Neural progenitor cell (in vitro differentiated cells): ENCODE measurements around the gene PLB1. TPM values are rescaled to one million over a fixed set of nuclear protein-coding genes. Genes with fewer than 3 reads are reported as not detected.

Experiments
- DNase-seq: peaks from one replicate; pipeline ENCODE4 v3.0.0-alpha.2; 2016; ENCODE audit warnings: low spot score
- H2AFZ ChIP-seq: fragments of 200-600 bp; sonication (generic); replicated peaks from 2 replicates; pipeline ENCODE4 v1.6.1; 2016; ENCODE audit warnings: antibody characterized with exemption
- H3F3A ChIP-seq: fragments of 200-600 bp; sonication (generic); 2 replicates; pipeline ENCODE4 v1.6.1; 2016; ENCODE audit warnings: antibody characterized with exemption, low read depth
- H3K27ac ChIP-seq: fragments of 200-600 bp; sonication (generic); 2 replicates; pipeline ENCODE4 v1.5.1; 2016; ENCODE audit warnings: mild to moderate bottlenecking
- H3K27me3 ChIP-seq: fragments of 200-600 bp; sonication (generic); 2 replicates; pipeline ENCODE4 v1.6.1; 2016; ENCODE audit warnings: mild to moderate bottlenecking, moderate library complexity
- H3K36me3 ChIP-seq: fragments of 200-600 bp; sonication (generic); 2 replicates; pipeline ENCODE4 v1.5.1; 2016
- H3K4me1 ChIP-seq: fragments of 200-600 bp; sonication (generic); 2 replicates; pipeline ENCODE4 v1.6.1; 2016; ENCODE audit warnings: mixed run types
- H3K4me2 ChIP-seq: fragments of 200-600 bp; sonication (generic); 2 replicates; pipeline ENCODE4 v1.6.1; 2016
- H3K4me3 ChIP-seq: fragments of 200-600 bp; sonication (generic); 2 replicates; pipeline ENCODE4 v1.5.1; 2016
- H3K79me2 ChIP-seq: fragments of 200-600 bp; sonication (generic); 2 replicates; pipeline ENCODE4 v1.6.1; 2016; ENCODE audit warnings: low read depth
- H3K9ac ChIP-seq: fragments of 200-600 bp; sonication (generic); 2 replicates; pipeline ENCODE4 v1.6.1; 2016
- H3K9me3 ChIP-seq: fragments of 200-600 bp; sonication (generic); 2 replicates; pipeline ENCODE4 v1.5.1; 2016; ENCODE audit warnings: low read depth
- H4K20me1 ChIP-seq: fragments of 200-600 bp; sonication (generic); 2 replicates; pipeline ENCODE4 v1.6.1; 2016; ENCODE audit warnings: low read depth
- H3K27ac Mint-ChIP-seq: 3 replicates; pipeline ENCODE4 v1.8.0; 2021; ENCODE audit warnings: mixed read lengths
- H3K27me3 Mint-ChIP-seq: 2 replicates; pipeline ENCODE4 v1.8.0; 2022; ENCODE audit warnings: low read depth, mild to moderate bottlenecking, inconsistent platforms, moderate library complexity, mixed read lengths; ENCODE audit not compliant: insufficient read depth
- H3K36me3 Mint-ChIP-seq: 3 replicates; pipeline ENCODE4 v1.8.0; 2021; ENCODE audit warnings: mixed read lengths
- H3K4me1 Mint-ChIP-seq: 3 replicates; pipeline ENCODE4 v1.8.0; 2021; ENCODE audit warnings: mixed read lengths
- H3K4me3 Mint-ChIP-seq: 3 replicates; pipeline ENCODE4 v1.8.0; 2021; ENCODE audit warnings: mild to moderate bottlenecking, moderate library complexity, mixed read lengths
- H3K9me3 Mint-ChIP-seq: 3 replicates; pipeline ENCODE4 v1.8.0; 2020; ENCODE audit warnings: mixed read lengths
- EZH2 ChIP-seq: fragments of 200-600 bp; sonication (generic); IDR thresholded peaks from 2 replicates; pipeline ENCODE4 v1.6.1; 2017; ENCODE audit warnings: antibody characterized with exemption, mild to moderate bottlenecking, moderate library complexity
- EZH2phosphoT487 ChIP-seq: fragments of 200-600 bp; sonication (generic); IDR thresholded peaks from 2 replicates; pipeline ENCODE4 v1.6.1; 2017; ENCODE audit warnings: antibody characterized with exemption
- total RNA-seq: library from RNA; depleted of rRNA; stranded (reverse); fragments of >200 nt; gene quantifications from 2 replicates; pipeline ENCODE4 v1.2.3, GENCODE V29; 2015; ENCODE audit warnings: low replicate concordance
- TF ChIP-seq, protein P1 (sequence below): fragments of 200-600 bp; sonication (generic); IDR thresholded peaks from 2 replicates; pipeline ENCODE4 v1.5.1; 2017; ENCODE audit warnings: antibody characterized with exemption, mild to moderate bottlenecking

PLB1 gene
- total RNA-seq, 1 donor from 2014 or later: not detected

DNA sequence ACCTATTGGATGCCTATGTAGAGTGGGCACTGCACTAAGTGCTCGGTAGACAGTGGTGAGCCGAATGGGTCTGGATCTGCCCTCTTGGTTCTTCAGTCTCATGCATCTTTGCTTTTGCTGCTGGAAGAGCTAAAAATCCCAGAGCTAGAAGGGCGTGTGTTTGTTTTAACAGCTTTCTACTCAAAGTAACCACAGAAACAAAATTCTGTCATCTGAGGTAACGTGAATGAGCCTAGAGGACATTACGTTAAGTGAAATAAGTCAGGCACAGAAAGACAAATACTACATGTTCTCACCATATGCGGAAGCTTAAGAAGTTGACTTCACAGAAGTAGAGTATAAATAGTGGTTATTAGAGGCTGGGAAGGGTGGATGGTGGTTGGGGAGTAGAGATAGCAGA is 119.8 kb downstream of the PLB1 start:
- Mint-ChIP-seq H3K9me3 (no peaks in the 10 kb centered on the region), H3K27me3 (peaks cover 14% of the 10 kb centered on the region), H3K36me3 (no peaks in the 10 kb centered on the region), H3K4me3 (no peak overlapping the region), H3K27ac (no peak overlapping the region), H3K4me1 (peaks cover 23% of the 10 kb centered on the region)
- H3K4me2 ChIP-seq: no peak overlapping the region
- H3K4me1 ChIP-seq: peaks cover 11% of the 10 kb centered on the region
- H3F3A ChIP-seq: no peaks in the 10 kb centered on the region
- no peaks in the 10 kb centered on the region for H4K20me1 ChIP-seq
- H3K36me3 ChIP-seq: no peaks in the 10 kb centered on the region
- DNase-seq: no peak
- TF ChIP-seq EZH2phosphoT487 (no peak), EZH2 (no peak)
- TF ChIP-seq, protein P1, sequence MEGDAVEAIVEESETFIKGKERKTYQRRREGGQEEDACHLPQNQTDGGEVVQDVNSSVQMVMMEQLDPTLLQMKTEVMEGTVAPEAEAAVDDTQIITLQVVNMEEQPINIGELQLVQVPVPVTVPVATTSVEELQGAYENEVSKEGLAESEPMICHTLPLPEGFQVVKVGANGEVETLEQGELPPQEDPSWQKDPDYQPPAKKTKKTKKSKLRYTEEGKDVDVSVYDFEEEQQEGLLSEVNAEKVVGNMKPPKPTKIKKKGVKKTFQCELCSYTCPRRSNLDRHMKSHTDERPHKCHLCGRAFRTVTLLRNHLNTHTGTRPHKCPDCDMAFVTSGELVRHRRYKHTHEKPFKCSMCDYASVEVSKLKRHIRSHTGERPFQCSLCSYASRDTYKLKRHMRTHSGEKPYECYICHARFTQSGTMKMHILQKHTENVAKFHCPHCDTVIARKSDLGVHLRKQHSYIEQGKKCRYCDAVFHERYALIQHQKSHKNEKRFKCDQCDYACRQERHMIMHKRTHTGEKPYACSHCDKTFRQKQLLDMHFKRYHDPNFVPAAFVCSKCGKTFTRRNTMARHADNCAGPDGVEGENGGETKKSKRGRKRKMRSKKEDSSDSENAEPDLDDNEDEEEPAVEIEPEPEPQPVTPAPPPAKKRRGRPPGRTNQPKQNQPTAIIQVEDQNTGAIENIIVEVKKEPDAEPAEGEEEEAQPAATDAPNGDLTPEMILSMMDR: no peak
- no peaks in the 10 kb centered on the region for H3K9me3 ChIP-seq
- no peaks in the 10 kb centered on the region for H3K27me3 ChIP-seq
- no peak overlapping the region for H3K4me3 ChIP-seq
- H3K27ac ChIP-seq: no peak overlapping the region
- H3K79me2 ChIP-seq: no peaks in the 10 kb centered on the region
- H2AFZ ChIP-seq: no peak overlapping the region
- no peak overlapping the region for H3K9ac ChIP-seq

DNA sequence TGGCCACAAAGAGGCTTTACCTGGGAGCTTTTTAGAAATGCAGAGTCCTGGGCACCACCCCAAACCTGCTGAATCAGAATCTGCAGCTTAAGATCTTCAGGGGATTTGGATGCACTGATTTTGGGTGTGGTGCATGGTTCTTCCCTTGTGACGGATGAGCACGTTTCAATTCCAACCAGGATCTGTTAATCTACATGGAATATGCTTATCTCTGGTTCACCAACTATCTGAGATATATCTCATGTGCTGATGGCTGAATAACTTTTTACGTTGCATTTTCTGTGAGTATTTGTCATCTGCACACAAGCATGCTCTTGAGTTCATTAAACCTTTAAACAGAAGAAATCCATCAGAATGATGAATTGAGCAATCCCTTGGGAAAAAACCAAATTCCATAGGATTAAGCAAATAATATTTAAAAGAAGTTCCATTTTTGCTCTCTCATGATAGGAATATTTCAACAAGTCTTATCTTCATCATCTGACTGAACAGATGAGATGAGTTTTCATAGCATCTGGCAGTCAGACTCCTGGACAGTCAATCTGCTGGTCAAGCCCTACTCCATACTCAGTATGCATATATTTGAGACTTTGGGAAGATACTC is 120.6 kb downstream of the PLB1 start:
- Mint-ChIP-seq H3K9me3 (no peaks in the 10 kb centered on the region), H3K36me3 (no peaks in the 10 kb centered on the region), H3K4me1 (peaks cover 29% of the 10 kb centered on the region), H3K4me3 (no peak overlapping the region), H3K27ac (no peak overlapping the region), H3K27me3 (peaks cover 14% of the 10 kb centered on the region)
- Histone ChIP-seq H3K27me3 (no peaks in the 10 kb centered on the region), H4K20me1 (no peaks in the 10 kb centered on the region), H3F3A (peaks cover 5% of the 10 kb centered on the region), H3K4me1 (peaks cover 16% of the 10 kb centered on the region), H3K36me3 (no peaks in the 10 kb centered on the region), H3K9me3 (no peaks in the 10 kb centered on the region), H3K9ac (no peak overlapping the region), H3K4me3 (no peak overlapping the region), H3K79me2 (no peaks in the 10 kb centered on the region), H3K27ac (no peak overlapping the region), H2AFZ (no peak overlapping the region), H3K4me2 (no peak overlapping the region)
- no peak for DNase-seq
- TF ChIP-seq EZH2 (no peak), EZH2phosphoT487 (no peak)
- TF ChIP-seq, protein P1: no peak

DNA sequence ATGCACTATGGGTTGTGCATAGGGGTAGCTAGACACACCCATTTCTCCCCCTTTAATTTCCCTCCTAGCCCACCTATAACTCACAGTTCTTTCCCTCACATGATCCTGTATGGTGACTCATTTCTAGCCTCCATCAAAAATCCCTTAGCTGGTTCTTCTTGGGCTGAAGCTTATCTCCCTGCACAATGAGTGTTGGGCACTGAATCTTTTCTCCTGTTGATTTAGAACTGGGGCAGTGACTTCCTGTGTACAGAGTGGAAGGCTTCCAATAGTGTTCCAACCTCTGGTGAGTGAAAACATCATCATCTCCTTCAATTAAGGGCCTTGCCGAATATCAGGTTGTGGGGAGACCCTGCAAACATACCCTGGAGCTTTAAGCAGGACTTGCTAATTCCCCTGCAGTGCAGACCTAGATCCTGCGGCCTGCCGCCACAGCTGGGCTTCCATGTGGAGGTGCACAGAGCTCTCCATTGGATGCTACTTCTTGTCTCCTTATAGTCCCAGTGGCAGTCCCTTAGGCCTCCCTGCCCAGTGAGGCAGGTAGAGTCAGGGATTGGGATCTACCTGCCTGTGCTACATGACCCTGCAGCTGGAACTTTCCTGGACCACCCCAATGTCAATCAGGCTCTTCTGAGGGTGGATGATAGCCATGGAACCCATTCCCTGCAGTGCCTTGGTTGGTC is 121.8 kb downstream of the PLB1 start:
- Histone ChIP-seq H3K4me2 (no peak overlapping the region), H4K20me1 (no peaks in the 10 kb centered on the region), H3F3A (peaks cover 13% of the 10 kb centered on the region), H3K36me3 (no peaks in the 10 kb centered on the region), H3K4me3 (no peak overlapping the region), H3K27me3 (no peaks in the 10 kb centered on the region), H3K27ac (no peak overlapping the region), H2AFZ (no peak overlapping the region), H3K4me1 (peaks cover 22% of the 10 kb centered on the region), H3K9ac (no peak overlapping the region), H3K9me3 (no peaks in the 10 kb centered on the region), H3K79me2 (no peaks in the 10 kb centered on the region)
- no peak overlapping the region for H3K4me3 Mint-ChIP-seq
- DNase-seq: no peak
- no peaks in the 10 kb centered on the region for H3K9me3 Mint-ChIP-seq
- H3K27ac Mint-ChIP-seq: no peak overlapping the region
- peaks cover 18% of the 10 kb centered on the region for H3K27me3 Mint-ChIP-seq
- peaks cover 35% of the 10 kb centered on the region for H3K4me1 Mint-ChIP-seq
- TF ChIP-seq EZH2phosphoT487 (no peak), EZH2 (no peak)
- TF ChIP-seq, protein P1: no peak
- H3K36me3 Mint-ChIP-seq: no peaks in the 10 kb centered on the region
